CD4-positive, alpha-beta T cell treated with Interleukin-6 at 100 ng/mL for 8 hours (primary cell): ENCODE results near the gene CCNJL.

Source experiments
- DNase-seq: peaks from one replicate; pipeline ENCODE4 v3.0.0-alpha.2; 2020; ENCODE audit warnings: mixed read lengths, low spot score

Gene CCNJL

DNA sequence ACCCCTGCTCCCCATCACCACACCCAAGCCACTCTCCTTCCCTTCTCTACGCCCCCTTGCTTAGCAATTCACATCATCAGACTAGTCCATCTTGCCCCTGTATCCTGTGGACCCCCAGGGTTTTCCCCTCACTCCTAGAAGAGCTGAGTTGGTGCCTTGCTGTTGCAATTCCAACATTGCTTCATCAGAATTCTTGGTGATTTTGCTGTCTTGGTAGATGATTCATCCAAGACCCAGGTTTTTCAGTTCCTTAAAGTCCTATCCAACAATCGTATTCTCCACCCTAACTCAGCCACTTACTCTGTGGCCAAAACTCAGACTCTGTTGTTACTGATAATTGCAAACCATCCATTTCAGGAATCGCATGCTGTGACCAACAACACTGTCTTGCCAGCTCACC, 21.4 kb upstream of the CCNJL start:
- DNase-seq: no peak

DNA sequence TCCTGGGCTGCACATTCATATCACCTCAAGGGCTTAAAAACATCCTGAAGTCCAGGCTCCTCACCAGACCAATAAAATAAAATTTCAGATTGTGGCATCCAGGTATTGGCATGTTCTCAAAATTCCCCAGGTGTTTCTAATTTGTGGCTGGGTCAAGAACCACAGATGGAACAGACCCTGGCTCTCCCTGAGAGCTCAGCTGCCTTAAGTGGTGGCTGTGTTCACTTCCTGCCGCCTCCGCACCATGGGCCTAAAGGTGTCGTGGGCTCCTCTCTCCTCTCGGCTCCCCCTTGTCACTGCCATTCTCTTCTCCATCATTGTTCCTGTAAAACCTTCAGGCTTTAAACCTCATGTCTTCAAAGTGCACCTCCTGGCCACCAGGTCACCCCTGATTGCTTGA, 17.8 kb upstream of the CCNJL start:
- no peak for DNase-seq

DNA sequence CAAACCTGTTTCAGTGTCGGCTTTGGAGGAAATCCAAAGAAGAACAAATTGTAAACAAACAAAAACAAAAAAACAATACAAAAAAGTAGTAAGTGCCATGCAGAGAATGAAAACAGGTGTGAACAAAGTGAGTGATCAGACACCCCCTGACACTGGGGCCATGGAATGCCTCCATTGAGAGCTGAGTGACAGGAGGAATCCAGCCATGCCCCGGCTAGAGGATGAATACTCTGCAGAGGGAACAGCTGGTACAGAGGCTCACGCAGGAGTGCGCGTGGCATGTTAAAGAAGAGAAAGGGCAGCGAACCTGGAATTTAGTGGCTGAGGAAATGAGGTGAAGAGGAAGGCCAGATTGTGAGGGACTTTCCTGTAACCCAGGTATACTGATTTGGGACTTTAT, 15.5 kb upstream of the CCNJL start:
- no peak for DNase-seq

- DNase-seq: no peak
These were observed 14.6 kb upstream of the CCNJL start for GRCh38 chr5:160326981-160327380.

- DNase-seq: no peak
These were observed 13.4 kb upstream of the CCNJL start for GRCh38 chr5:160325716-160326115.

GRCh38 chr5:160324886-160325285, 12.5 kb upstream of the CCNJL start:
- no peak for DNase-seq

- no peak for DNase-seq
These were observed 6.0 kb upstream of the CCNJL start for GRCh38 chr5:160318409-160318808.

DNA sequence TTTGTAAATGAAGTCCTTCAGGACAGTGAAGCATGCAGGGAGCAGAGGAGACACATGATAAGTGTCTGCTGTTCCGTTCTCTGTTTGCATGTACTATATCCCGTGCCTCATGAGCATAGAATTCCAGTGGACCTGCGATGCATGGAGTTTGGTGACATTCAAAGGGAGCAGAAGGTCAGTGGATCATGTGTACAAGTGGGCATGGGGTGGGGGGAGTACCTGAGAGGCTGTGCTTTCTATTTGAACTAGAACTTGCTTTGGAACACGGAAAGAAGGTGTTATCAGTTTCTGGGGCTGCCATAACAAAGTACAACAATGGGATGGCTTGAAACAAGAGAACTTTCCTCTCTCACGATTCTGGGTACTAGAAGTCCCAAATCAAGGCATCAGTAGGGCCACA, 5.1 kb upstream of the CCNJL start:
- no peak for DNase-seq

- DNase-seq: no peak
These were observed 3.6 kb upstream of the CCNJL start for GRCh38 chr5:160315968-160316367.

DNA sequence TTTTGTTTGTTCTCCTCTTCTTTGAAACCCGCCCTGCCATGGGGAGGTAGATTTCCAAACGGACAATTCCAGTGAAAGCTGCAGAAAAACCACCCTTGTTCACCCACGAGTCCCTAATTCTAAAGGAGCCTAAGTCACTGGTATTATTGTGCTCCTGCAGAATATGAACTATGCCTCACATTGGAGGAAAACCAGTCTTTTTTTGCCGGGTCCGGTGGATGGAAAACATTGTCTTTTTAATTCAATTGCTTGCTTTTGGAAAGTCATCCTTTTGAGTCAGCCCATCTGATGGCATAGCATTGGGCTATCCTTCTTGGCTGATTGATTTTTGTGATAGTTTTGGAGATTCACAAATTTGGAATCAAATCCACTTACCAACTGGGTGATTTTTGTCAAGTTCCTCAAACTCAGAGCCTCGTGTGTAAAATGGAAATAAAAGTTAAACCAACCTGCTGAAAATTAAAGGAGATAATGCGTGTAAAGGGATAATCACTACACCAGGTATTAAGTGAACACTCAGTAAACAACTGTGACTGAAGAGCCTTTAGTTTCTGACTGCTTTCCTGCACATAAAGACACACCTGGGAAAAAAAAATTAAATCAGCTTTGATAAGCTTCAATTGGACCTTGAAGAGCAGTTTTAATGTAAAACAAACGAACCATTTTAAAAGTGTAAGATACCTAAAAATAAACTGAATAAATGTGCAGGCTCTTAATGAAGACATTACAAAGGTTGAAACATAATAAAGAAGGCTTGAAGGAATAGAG, 780 bp upstream of the CCNJL start:
- DNase-seq: no peak

GRCh38 chr5:160311491-160312133, 752 bp downstream of the CCNJL start:
- DNase-seq: no peak

- DNase-seq: no peak
These were observed 1.6 kb downstream of the CCNJL start for GRCh38 chr5:160310552-160311295.

DNA sequence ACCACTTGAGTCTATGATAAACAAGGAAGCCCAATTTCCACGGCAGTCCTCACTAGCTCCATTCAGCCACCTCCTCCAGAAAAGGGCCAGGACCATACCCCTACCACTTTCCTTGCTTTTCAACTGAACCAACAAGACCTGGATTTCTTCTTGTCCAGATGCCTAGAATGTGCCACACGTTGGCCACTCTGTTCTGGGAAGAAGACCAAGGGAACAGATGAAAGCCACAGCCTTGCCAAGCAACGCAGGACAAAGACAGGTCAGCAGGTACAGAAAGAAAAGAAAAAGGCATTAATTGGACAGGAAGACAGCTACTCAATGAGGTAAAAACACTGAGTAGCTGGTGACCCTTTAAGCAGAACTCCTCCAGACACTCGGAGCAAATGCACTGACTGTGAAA, 2.2 kb downstream of the CCNJL start:
- no peak for DNase-seq

DNA sequence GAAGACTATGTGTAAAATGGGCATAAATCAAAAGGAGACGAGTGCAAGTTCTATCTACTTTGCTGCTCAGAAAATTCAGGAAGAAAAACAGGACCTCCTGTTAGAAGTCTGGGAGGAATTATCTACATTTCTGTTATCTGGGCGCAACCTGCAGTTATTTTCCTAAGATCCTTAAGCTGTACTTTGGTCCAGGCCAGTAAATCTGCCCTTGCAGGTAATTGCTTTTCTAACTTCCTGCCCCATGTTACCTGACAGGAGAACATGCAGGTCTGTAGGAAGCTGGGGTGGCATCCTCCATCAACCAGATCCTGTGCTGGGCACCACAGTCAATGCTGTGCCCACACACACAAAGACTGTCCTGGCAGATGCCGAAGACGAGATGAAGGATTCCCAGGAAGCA, 5.7 kb downstream of the CCNJL start:
- DNase-seq: no peak

DNA sequence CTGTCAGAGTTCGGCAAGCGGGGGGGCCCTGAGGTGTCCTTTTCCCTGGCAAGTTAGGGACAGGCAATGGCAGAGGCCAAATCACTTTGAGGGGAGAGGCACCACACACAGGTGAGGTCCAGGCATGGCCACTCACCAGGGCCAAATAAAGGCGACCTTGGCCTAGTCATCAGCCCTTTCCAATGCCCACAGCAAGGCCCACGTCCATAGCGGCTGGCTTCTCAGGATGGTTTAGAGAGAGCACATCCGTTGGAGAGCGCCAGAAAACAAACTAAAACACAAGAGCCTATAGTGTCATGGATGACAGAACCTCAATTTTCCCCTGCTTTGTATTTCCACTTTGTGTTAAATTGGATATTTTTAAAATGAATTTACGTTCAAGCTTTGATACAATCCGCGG, 7.0 kb downstream of the CCNJL start:
- no peak for DNase-seq

GRCh38 chr5:160303690-160304089, 8.7 kb downstream of the CCNJL start:
- DNase-seq: no peak

DNA sequence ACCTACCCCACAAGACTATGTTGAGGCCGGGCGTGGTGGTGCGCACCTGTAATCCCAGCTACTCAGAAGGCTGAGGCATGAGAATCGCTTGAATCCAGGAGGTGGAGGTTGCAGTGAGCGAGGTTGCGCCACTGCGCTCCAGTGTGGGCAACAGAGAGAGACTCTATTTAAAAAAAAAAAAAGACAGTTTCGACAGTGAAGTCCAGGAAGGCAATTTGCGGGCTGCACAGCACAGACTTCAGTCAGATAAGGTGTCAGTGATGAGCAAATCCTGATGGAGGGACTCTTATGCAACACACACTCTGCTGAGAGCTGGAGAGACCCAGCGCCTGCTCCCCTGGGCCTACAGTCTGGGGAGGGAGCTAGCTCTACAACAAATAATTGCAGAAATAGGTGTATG, 14.2 kb downstream of the CCNJL start:
- no peak for DNase-seq

GRCh38 chr5:160297776-160298175, 14.6 kb downstream of the CCNJL start:
- DNase-seq: no peak

- no peak for DNase-seq
These were observed 15.4 kb downstream of the CCNJL start for GRCh38 chr5:160297004-160297403.

GRCh38 chr5:160296496-160296895, 15.9 kb downstream of the CCNJL start:
- no peak for DNase-seq

DNA sequence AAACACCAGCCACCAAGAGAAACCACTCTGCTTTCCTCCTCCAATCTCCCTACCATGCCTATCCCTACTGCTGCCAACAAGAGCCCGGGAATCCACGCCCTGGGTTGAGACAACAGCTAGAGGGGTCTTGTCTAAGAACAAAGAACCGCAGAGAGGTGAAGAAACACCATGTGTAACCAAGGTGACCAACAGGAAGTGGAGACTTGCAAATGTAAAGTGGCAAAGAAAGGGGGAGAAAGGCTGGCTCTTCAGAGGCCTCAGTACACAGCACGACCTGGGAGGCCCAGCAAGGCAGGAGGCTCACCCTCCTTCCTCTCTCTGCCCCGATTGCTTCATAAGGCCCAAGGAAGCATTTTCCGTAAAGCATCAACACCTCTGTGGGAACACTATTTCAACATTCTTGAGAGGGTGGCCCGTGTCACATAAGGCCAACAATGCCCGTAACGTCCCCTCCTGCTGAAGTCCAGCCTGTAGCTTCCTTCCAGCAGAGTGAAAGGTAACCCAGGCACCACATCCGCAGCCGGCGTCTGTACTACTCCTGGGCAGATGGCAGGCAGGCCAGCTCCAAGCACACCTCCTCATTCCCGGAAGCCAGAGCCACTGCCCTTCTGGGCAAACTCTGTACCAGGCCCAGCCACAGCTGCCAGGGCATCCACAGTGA, 18.3 kb downstream of the CCNJL start:
- DNase-seq: no peak

- DNase-seq: no peak
These were observed 19.0 kb downstream of the CCNJL start for GRCh38 chr5:160293386-160293785.

DNA sequence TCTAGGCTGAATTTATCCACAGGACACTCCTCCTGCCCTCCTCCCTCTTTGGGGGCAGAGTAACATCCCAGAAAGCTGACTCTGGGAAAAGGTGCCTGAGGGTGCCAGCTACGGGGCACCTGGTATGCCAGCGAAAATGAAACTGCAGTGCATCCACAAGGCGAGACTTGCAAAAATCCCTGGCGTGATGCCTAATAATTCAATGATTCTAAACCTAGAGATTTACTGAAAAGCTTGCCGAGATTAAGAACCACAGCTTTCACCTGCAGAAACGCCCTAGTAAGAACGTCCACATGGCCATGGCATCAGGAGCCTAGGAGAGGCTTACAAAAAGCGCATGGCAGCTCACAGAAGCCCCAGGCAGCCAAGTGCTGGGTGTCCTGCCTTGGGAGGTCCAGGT, 20.9 kb downstream of the CCNJL start:
- DNase-seq: no peak
